ENCODE data around the gene GCK.
A peak's percentile ranks its signal among the peaks of the same experiment; 100 is the strongest.
"Not testable (repeated sequence)": the region's sequence is repeated elsewhere in the genome, so short reads cannot be mapped to it uniquely, and the experiment has no call there.

Gene GCK

DNA sequence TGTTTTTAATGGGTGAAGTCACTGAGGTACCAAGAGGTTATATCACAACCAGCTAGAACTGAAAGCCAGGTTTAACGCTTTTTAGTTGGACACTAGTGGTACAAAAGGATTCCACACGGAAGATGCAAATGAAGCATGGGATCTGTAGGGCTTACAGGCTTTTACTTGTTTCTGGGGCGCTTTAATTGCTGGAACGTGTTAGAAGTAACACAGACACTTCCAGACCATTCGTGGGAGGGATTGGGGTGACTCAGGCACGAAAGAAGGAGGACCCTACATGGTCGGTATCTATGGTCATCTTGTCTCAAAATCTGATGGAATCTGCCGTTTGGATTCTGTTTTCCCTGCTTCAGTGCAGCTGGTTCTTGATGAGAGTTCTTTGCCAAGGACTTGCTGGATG, 12.6 kb upstream of the GCK start:
- no peak for DNase-seq (ENCODE audit: low spot score)

DNA sequence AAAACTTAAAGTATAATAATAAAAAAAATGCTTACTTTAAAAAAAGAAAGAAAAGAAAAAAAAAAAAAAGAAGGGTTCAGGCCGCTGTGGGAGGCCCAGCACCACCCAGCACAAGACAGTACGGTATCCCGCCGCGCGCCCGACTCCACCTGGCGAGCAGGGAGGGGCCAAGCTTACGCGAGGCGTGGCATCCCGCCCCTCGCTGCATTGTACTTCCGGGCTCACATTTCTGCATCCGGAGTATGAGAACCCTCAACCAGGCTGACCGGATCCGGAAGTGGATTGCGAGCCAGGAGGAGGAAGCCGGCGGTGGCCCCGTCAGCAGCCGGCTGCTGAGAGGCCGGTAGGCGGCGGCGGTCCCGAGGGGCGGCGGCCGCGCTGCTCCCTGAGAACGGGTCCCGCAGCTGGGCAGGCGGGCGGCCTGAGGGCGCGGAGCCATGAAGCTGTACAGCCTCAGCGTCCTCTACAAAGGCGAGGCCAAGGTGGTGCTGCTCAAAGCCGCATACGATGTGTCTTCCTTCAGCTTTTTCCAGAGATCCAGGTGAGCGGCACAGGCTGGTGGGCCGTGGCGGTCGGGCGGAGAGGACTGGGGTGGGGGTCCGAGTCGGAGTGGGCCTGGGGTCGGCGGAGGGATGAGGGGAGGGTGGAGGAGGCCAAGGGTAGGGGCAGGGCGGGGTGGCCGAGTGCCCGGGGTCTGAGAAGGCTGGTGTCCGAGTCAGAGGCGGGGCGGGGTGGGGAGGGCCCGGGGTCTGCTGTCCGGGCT, 11.6 kb upstream of the GCK start, which contains the start of gene YKT6:
TSS of gene YKT6 (plus strand) at position 280 of the 763 bp plus-strand sequence. CDS start at position 438, 158 bp downstream.
- DNase-seq (ENCODE audit: low spot score) = peak; percentile 91

DNA sequence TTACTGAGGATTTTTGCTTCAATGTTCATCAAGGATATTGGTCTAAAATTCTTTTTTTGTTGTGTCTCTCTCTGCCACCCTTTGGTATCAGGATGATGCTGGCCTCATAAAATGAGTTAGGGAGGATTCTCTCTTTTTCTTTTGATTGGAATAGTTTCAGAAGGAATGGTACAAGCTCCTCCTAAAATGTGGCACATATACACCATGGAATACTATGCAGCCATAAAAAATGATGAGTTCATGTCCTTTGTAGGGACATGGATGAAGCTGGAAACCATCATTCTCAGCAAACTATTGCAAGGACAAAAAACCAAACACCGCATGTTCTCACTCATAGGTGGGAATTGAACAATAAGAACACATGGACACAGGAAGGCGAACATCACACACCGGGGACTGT, 10.9 kb upstream of the GCK start:
- not testable (repeated sequence) for DNase-seq (ENCODE audit: low spot score)

DNA sequence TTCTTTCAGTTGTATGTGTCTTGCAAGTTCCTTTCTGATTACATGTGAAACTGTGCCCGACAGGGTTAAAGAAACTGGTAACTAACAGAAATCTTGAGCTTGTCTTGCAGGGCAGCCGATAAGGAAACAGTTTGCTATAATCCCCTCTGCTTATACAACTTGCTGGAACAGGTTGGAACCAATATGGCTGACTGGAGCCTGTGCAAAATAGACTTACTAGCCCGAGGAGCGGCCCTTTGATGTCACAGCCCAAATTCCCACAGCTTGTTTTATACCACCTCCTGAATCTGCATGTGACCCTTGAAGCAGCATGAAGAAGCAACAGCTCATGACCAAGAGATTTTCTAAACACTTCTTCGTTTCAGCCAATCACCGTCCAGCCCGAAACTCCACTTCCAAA, 8.2 kb upstream of the GCK start:
- no peak for DNase-seq (ENCODE audit: low spot score)

DNA sequence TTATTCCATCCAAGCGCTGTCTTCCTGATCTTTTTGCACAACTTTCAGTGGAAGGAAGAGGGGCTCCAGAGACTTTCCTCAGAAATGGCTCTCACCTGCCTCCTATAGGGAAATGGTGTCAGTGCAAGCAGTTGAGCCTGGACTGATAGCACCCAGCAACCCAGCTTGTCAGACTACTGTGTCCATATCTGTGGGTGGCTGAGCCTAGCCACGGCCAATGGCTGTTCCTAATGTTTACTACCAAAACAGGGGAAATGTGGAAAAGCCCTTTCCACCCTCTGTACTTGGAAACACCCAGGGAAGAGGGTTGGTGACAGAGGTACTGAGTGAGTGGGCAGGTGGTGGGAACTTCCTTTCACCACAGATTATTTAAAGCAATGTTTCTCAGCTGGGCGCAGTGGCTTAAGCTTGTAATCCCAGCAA, 7.2 kb upstream of the GCK start:
- peak; percentile 39 for DNase-seq (ENCODE audit: low spot score)

DNA sequence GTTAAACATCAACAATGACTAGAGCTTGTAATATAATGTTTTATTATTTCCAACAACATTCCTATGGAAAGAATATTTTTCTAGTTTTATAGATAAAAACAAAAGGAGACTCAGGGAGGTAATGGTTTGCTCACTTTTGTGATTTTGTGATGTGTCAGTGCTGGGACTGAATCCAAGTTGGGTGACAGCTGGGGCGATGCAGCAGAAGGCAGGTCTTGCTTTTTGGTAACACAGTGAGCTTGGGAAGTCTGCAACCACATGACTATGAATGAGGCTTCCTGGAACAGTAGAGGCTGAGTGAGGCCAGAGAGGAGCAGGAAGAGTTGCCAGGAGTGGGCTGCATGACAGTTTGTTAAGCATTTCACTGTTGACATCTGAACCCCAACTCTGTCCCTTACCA, 6.7 kb upstream of the GCK start:
- no peak for DNase-seq (ENCODE audit: low spot score)

DNA sequence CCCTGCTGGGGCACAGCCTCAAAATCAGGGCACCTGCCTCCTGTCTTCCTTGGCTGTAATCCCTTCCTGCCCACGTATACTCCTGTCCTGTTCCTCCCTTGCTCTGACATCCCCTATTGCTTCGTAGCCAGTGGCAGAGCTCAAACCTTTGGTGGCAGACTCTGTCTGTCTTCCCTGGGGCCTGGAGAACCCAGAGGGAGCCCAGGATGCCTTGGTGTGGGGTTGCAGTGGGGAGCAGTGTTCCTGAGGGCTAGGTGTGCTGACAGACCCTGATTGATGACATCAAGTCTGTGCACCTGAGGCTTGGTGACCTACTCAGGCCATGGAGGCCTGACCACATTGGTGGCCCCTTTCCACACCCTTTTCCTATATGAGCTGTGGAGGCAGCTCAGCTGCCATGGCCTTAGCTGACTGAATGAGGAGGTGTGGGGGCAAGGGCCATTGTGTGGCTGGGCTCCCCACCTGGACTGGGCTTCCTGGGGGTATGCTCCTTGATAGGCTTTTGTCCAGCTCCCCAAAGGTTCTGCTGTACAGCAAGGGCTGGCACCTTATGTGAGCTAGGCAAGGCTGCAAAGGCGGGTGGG, 5.4 kb upstream of the GCK start:
- no peak for DNase-seq (ENCODE audit: low spot score)

DNA sequence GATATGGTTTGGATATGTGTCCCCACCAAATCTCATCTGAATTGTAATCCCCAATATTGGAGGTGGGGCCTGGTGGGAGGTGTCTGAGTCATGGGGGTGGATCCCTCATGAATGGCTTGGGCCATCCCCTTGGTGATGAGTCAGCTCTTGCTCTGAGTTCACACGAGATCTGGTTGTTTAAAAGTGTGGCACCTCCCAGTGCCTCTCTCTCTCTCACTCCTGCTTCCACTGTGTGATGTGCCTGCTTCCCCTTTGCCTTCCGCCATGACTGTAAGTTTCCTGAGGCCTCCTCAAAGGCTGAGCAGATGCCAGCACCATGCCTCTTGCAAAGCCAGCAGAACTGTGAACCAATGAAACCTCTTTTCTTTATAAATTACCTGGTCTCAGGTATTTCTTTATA, 4.8 kb upstream of the GCK start:
- no peak for DNase-seq (ENCODE audit: low spot score)

DNA sequence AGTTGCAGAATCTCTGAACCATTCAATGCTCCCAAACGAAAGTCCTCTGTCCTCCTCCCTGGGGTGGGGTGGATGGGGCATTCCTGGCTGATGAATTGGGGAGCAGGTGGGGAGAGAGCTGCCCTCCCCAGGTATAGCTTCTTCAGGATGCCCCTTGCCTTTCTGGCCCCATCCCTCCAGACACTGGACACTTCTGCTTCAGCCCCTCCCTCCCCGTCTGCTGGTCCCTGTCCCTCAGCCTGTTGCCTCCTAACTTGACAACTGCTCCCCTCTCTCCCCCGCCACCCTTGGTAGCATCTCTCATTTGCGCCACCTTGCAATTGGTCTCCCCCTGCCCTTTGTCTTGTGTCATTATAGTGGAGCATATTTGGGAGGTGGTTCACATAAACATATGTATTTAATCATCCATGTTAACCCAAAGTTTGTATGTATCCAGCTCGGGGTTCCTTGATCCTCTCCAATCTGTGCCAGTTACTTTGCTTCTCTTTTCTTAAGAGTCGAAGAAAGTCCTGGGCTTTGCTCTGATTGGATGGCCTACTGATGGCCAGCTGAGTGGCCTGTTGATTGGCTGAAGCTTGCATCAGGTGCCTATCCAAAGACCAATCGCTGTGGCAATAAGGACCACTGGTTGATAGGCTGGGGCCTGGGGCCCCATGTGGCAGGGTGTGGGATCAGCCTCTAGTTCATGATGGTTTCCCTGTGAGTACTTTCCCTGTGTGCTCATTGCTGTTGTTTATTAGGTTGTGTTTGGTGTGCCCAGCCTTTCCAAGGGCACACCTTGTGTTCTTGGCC, 4.0 kb upstream of the GCK start:
- DNase-seq (ENCODE audit: low spot score) = no peak

DNA sequence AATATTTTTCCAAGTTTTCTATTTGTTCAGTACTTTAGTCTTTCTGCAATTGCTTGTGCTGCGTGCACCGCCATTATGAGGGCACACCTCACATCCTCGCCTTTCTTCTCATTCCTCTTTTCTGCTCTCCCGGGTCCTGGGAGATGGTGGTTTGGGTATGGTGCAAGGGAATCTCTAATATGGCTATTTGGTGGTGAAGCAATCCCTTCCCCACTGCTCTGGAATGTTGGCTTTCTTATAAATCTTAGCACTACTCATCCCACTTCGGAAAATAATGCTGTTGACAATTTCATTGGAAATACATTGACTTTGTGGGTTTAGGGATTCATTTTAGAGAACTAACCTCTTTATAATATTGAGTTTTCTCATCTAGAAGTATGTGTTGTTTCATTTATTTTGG, 1.9 kb upstream of the GCK start:
- DNase-seq (ENCODE audit: low spot score) = no peak

DNA sequence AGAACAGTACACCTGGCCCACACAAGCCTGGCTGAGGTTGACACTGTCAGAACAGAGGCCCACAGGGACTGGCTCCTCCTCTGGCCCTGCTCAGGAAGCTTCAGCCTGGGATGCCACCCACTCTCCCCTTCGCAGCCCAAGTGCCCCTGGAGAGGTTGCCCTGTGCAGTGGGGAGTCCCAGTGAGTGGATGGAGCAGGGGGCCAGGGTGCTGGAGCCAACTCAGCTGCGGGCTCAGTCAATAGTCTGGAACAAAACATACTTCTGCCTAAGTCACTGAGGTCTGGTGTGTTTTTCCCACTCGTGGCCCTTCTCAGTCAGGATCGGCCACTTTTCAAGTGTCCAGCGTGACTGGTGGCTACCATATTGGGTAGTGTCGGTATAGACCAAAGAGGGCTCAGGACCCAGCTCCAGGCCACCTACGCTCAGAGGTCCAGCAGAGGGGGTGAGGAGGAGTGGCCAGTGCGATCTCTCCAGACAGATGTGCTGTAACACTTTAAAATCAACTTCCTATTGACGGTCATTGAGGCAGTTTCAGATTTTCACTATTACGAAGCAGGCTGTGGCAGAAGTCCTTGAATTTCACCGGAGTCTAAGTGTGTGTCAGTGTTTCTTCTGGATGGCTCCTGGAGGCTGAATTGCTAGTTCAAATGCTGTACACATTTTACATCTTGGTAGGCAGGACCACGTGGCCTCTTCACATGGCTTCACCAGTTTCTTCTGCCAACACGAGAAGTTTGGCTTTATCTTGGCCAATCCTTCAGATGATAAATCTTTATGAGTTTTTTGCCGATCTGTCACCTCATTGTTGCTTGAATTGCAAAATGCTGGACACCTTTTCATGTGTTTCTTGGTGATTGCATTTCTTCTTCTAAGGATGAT, 994 bp upstream of the GCK start:
- no peak for DNase-seq (ENCODE audit: low spot score)

DNA sequence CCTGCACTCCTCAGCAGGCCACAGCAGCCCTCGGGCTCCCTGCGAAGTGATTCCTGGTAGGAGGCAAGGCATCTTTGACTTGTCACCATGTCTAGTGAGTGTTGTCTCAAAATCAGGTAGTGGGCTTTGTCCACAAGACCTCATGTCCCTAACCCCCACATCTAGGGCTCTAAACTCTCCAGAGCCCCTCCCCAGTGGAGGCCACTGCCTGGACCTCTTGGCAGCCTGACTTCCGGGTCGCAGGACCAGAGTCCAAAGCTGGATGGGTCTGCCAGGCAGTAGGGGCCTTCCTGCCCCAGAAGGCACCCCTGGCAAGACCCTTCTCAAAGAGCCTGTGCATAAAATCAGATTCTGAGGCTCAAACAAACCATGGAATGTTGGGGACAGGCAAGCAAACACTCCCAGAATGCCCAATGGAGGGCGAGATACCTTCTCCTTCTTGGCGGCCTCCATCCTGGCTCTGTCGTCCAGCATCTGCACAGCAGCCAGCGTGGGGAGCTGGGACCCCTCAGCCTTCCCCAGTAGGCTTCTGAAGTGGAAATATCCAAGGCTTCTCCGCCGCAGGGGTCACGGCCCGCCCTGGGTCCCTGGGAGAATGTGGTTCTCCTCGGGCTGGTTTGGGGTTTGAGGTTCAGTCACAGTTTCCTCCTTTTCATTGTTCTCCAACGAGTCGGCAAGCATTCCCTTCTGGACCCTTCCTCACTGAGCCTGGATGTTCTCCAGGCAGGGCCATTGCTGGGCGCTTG, 586 bp downstream of the GCK start:
- no peak for DNase-seq (ENCODE audit: low spot score)

DNA sequence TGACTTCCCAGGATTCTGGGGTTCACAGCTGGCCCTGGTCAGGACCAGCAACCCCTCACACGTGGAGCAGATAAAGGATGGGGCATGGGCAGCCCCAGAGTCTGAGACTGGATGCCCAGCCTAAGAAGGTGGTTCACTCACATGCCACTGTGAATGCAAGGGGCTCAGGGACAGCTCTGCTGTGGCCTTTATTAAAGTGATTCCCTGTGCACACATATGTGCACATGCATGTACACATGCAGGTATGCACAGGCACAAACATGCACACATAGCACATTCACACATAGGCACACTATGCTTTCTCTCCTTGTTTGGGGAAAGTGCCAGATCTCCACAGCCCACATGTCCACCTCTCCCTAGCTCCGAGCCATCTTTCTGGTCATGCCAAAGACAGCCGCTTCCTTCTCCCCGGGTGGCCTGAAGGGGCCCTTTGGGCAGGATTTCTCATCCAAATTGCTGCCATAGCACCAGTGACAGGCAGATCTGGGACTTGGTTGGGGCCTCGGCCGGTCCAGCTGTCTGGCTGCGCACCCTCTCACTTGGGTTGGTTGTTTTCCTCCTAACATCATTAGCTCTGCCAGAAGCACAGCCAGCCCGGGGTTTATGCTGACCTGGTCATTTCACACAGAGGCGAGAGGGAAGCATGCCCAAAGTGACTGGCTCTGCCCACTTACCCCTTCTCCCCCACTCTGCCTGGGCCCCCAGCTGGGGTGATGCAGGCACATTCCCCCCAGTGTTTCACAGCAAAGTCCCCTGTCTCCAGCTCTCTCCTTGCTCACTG, 1.4 kb downstream of the GCK start:
- no peak for DNase-seq (ENCODE audit: low spot score)

DNA sequence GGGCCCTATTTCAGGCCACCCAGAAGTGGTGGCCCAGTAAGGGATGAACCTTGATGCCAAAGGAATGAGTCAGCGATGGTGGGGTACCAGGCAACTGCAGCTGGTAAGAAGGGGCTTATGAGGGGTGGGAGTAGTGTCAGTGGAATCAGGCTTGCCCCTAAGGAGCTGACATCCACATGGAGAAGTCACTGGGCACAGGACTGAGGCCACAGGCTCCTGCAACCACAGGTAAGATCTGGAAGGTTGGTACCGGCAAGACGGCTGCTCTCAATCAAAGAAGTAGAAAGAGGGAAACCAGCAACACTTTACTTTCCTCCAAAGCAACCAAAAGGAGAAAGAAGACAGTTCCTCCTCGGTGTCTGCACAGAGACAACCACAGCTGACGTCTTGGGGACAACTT, 2.5 kb downstream of the GCK start:
- DNase-seq (ENCODE audit: low spot score) = no peak

DNA sequence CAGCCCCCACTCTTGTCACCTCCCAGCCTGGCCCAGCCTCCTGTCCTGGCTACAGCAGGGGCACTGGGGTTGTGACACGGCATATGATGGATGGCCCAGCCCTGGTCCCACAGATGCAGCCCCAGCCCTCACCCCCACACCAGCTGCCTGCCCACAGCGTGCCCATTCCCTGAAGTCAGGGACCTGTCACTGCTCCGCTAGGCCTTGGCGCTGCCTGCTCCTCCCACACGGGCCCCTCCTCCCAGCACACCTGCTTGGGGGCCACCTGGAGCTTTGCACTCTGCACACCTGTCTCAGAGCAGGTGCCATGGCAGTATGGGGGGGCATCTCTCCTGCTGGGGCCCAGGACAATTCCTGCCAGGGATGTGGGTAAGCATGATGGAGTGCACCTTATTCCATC, 3.5 kb downstream of the GCK start:
- DNase-seq (ENCODE audit: low spot score) = no peak

DNA sequence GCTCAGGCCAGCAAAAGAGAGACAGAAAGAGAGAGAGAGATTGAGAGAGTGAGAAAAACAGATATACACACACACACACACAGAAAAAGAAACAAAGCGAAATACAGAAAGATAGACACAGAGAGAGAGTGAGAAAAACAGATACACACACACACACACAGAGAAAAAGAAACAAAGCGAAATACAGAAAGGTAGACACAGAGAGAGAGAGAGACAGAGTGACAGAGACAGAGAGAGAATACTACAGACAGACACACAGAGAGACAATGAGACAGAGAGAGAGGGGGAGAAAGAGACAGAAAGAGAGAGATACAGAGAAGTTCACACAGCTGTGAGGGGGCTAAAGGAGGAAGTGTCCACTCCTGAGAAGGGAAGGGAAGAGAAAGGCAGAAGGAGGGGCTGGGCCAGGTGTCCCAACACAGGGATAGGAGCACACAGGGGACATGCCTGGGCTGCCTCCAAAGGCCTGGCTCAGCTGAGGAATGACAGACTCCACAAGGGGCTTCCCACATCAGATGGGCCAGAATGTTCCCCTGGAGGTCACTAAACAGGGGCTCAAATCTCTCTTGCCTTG, 4.3 kb downstream of the GCK start:
- DNase-seq (ENCODE audit: low spot score) = no peak

DNA sequence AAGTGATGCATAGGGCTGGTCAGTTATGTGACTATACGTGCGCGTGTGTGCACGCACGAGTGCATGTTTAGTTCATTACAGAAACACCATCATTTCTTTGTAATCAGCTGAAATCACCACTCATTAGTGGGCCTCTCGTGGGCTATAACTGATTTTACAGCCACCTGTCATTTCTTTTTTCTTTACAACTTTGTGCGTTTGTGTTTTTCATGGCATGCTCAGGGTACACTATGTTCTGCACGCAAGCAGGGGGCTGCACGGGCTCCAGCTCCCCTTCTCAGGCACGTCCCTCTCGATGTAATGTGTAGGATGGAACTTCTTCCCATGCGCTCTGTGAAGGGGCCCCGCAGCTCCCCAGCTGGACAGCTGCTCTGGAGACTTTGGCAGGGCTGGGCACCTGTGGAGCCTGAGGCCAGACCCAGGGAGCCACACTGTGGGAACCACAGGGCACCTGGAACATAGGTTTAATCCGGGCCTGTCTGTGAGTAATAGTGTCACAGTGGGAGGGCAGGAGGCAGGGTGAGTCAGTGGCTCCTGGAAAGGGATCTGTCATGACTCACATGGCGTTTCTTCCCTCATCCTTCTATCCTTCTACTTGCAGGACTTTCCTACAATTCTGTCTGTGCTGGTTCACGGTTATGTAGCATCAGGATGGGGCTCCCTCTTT, 4.9 kb downstream of the GCK start:
- DNase-seq (ENCODE audit: low spot score) = no peak

DNA sequence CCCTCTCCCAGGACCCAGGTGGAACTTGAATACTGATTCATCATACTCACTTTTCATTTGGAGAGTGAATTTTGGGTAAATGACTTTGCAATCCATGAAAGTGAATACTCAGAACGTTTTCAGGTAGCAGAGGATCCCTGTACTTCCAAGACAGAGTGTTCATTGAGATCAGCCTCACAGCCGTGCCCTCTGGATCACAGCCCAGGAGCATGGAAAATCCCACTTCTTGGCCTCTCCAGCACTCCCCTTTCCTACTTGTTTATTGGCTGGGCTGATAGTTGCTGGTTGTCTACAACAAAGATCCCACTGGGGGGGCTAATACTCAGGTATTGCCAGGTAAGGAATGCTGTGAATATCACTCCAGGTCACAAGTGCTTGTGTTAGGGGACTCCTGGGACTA, 5.9 kb downstream of the GCK start:
- DNase-seq (ENCODE audit: low spot score) = no peak

DNA sequence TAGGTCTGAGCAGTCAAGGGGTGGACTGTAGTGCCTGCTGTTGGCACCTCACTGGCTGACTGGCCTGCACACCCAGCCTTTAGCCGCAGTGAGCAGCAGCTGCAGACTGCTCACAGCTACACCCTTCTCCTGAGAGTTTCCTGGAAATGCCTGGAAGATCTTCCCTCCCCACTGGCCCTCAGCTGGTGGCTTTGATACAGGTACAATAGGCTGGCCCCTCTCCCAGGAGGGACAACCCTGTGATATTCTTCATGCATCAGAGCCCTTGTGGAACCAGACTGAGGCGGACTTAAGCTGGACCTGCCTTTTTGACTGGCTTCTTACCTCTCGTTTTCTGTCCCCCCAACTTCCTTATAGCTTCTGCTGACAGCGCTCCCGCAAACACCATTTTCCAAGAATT, 6.4 kb downstream of the GCK start:
- DNase-seq (ENCODE audit: low spot score) = no peak

DNA sequence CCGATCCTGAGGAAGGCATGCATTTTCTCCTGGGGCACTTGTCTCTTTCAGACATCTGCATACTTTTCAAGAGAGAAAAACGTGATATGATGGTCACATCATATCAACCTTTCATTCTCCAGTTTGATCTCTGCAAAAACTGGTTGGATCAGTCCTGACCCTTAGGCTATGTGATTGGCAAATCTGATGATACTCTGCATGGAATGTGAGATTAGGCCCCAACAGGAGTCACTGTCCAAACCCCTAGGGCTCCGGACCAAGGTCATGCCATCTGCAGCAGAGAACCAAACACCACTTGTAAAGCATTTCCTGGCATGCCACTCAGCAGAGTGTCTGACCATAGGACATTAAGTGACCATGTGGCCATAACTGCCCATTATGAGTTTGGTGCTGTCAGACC, 8.6 kb downstream of the GCK start:
- no peak for DNase-seq (ENCODE audit: low spot score)

All from globus pallidus (tissue), 1 donor.